GM18873 (cell line): ENCODE data around the gene C3orf20.

ENCODE experiments used
- ATAC-seq: cut with Tn5 transposase; IDR thresholded peaks from one replicate; pipeline ENCODE4 v1.9.1; 2021; ENCODE audit warnings: mild to moderate bottlenecking, moderate library complexity, moderate number of reproducible peaks; ENCODE audit not compliant: unreplicated experiment, low FRiP score

C3orf20 gene

DNA sequence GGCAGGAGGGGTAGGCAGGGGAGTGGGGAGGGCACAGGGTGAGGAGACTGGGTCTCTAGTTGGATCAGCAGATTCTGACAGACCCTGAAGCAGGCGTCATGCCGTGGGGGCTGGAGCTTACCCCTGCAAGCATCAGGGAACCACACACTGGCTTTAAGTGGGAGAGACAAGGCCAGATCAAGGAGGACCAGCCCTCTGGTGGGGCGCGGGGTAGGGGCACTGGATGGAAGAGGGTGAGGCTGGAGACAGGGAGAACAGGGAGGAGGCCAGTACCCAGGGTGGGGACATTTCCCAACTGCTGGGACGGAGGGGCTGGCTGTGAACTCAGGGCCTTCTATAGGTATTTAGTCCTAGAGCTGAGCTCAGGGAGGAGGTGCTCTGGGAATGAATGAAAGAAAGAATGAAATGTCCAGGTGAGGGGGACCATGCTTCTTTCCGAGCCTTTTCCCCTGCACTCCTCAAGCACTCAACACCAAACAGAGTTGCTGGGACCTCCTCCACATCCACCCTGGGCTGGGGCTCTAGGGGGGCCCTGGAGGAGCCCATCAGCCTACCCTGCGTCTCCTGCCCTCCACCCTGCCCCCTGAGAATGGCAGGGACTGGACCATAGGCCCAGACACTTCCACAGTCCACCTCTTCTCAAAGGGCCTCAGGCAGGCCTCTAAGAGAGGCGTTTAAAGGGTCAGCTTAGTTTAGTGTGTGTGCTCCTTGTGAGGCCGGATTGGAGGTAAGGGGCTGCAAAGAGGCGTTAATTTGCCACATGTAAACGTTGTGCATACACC lies 94.8 kb downstream of the C3orf20 start:
- ATAC-seq, result no peak

DNA sequence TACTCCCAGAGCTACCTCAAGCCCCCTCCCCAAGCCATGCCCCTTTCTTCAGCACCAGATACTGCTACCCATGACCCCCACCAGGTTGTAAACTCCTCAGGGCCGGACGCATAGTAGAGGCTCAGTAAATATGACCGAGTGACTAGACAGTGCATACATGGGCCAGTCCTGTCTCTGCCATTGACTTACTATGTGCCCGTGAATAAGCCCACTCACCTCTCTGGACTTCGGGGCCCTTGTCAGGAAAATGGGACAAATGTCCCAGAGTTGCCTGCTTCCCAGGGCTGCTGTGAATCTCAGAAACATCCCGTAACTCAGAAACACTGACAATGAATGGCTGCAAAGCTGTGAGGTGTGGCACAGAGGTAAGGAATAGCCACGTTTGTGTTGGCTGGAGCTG lies 95.7 kb downstream of the C3orf20 start:
- no peak for ATAC-seq

DNA sequence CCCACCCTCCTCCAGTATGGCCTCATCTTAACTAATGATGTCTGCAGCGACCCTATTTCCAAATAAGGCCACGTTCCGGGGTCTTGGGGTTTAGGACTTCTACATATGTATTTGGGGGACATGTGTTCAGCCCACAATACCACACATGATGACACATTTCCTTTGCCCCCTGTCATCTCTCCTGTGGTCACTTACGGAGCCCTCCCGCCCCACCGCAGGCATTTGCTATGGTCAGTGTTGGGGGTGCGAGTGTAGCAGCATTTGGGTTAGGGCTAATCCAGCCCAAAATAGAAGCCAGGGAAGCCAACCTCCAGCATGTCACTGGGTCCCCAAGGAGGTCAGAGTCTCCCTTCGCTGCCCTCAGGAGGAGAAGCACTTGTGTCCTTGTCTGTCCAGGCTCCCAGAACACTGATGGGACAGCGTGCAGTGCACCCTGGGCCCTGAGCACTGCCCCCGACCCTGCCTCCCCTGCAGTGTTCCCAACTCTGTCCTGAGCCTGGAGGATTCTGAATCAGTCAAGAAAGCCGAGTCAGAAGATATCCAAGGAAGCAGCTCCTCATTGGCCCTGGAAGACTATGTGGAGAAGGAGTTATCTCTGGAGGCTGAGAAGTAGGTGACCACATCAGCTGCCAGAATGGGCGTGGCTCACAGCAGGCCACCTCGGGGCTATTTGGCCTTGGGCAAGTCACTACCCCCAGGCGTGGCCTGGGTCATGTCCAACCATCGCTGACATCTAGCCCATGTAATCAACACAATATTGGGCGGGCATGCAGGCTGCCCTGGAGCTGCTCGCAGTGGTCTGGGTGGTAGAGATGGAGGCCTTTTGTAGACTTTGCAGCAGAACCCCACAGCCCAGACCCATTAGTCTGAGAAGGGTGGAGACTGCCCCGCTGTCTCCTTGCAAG lies 96.9 kb downstream of the C3orf20 start:
- ATAC-seq, result no peak

DNA sequence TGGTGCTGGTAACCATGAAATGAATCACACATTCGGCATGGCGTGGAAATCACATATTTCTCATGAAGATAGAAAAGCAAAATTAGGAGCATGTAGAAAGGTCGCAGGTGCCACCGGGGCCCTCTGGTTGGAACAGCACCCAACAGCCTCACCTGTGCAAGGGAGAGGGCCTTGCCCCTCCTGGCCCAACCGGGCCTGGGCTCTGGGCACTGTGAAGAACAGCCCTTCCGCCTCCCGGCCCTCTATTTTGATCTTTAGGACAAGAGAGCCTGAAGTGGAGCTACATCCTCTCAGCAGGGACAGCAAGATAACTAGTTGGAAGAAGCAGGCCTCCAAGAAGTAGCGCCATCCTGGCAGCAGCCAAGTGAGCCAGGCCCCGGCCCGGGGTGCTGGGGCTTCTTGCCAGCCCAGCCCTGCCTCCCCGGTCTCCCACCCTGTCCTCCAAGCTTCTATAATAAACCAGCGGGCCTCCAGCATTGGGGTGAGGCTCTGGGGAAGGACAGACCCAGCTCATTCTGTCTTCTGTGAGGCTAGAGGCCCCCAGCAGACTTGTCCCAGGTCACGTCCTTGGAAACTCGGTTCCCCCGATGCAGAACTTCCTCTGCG lies 97.7 kb downstream of the C3orf20 start:
- ATAC-seq, result no peak

DNA sequence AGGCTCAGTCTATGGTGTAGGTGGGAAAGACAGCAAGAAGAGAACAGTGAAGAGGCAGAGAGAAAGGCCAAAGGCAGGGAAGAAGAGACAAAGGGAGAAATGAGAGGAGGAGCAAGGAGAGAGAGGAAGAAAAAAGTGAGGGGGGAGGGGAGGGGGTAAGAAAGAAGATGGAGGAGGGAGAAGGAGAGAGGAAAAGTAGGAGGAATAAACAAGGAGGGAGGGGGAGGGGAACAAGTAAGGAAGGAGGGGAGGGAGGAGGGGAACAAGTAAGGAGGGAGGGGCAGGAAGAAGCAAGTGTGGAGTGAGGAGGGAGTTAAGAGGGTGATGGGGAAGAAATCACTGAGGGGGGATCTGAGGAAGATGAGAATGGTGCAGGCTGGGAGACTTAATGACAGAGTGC lies 98.3 kb downstream of the C3orf20 start:
- no peak for ATAC-seq

DNA sequence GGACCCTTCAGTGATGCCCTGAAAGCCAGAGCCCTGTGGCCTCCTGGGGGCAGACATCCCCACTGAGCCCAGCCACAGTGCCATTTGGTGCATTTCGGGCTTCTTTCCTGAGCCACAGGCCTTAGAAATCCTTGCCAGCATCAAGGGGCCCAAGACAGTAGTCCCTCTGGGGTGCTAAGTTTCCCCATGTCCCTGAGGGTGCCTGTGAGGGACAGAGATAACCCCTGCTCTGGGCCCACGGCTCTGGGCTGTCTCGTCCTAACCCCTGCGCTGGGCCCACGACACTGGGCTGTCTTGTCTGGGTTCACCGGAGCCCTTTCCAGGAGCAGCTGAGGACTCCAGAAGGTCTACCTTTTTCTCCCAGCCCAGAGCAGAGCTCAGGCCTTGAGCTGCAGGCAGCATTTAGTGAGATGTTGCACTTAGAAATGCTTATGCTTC lies 98.8 kb downstream of the C3orf20 start:
- no peak for ATAC-seq

- ATAC-seq, result no peak
These were observed 99.5 kb downstream of the C3orf20 start for GRCh38 chr3:14774431-14774830.

DNA sequence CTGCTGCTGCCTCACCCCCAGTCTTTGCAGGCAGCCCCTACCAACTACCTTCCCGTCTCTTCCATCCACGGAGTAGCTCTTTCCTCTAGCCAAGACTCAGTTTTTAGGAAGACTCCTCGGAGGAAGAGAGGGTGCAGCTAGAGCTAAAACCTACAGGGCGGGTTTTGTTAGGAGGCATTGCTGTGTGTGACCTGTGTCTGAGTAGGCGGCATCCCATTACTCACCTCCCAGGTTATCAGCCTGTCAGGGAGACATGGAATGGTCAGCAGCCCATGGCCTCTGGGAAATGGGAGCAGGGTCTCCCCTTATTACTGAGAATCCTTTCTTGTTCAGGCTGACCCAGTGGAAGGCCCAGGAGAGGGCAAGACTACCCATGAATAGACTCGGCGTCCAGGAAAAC lies 100.1 kb downstream of the C3orf20 start:
- ATAC-seq, result no peak

DNA sequence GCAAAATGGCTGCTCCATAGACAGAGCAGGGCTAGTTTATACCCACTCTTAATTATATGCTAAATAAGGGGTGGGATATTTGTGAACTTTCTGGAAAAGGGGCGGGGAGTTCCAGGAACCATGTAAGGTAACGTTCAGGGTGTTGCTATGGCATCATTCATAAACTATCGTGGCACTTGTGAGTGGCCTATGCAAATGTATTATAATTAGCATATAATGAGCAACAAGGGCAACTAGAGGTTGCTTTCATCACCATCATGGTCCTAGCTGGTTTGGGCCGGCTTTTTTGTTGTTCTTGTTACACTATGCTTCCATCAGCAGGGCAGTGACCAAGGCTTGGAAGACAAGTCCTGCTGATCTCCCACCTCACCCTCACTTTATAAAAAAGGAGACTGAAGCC lies 100.6 kb downstream of the C3orf20 start:
- ATAC-seq, result no peak

DNA sequence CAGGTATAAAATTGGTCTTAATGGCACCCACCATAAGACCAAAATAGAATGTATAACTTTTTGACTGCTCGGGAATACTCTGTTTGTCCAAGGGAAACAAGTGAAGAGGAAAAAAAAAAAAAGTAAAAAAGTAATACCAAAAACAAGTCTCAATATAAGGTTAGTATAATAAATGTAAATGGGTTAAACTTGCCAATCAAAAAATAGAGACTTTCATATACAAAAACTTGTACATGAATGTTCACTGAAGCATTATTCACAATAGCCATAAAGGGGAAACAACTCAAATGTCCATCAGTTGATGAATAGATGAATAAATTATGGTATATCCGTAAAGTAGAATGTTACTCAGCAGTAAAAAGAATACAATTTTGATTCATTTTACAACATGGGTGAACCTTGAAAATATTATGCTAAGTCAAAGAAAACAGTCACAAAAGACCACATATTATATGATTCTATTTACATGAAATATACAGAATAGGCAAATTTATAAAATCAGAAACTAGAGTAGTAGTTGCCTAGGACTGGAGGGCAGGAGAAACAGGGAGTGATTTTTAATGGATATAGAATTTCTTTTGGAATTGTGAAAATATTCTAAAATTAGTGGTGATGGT lies 104.2 kb downstream of the C3orf20 start:
- no peak for ATAC-seq

- no peak for ATAC-seq
These were observed 106.1 kb downstream of the C3orf20 start for GRCh38 chr3:14780927-14781507.

DNA sequence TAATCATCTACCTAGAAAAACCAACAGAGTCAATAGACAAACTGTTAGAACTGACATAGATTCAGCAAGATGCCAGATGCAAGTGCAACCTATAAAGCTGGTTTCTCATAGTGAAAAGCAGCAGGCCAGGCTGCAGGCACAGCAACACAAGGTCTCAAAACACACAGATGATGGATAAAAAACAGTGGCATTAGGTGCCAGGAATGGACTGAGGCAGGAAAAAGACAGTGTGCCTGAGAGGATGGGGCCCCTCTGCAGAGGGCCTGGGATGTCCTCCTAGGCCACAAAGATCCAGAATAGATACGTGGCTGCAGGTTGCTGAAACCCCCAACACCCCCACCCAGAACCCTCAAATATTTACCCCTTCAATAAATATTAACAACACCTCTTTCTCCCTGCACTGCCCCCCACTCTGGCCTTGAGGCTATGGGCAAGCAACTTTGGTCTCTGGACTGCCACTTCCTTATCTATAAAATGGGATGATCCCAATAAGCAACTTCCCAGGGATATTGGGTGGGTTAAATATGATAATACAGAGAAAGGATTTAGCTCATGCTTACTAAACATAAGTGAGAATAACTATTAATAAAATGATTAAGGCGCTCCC lies 108.6 kb downstream of the C3orf20 start:
- ATAC-seq, result no peak

GRCh38 chr3:14784087-14784681 lies 109.2 kb downstream of the C3orf20 start:
- no peak for ATAC-seq

- ATAC-seq, result no peak
These were observed 110.5 kb downstream of the C3orf20 start for GRCh38 chr3:14785207-14786155.

- no peak for ATAC-seq
These were observed 111.4 kb downstream of the C3orf20 start for GRCh38 chr3:14786369-14786768.

GRCh38 chr3:14787630-14788029 lies 112.7 kb downstream of the C3orf20 start:
- ATAC-seq, result no peak

- ATAC-seq, result no peak
These were observed 113.7 kb downstream of the C3orf20 start for GRCh38 chr3:14788644-14789043.

DNA sequence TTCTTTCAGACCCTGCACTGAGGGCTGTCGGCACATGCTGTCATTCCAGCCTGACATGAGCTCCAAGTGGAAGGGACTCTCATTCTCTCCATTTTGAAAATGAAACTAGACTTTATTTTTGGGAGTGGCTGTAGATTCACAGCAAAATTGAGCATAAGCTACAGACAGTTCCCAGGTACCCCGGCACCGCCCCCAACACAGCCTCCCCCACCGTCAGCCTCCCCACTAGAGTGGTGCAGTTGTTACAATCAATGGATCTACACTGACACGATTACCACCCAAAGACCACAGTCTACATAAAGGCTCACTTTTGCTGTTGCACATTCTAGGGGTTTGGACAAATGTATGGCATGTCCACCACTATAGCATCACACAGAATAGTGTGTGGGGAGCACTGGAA lies 114.3 kb downstream of the C3orf20 start:
- ATAC-seq, result no peak
